Activated T-helper 2 cell treated with anti-CD3 and anti-CD28 coated beads, Interferon-gamma antibody, Interleukin-2, Interleukin-4, amounts not matched to agents 10 μg/mL and 5 μg/mL and 100 μg/mL, durations not matched to agents 14 hours and 24 hours and 36 hours (primary cell): ENCODE measurements around the gene CD1D. TPM values are rescaled to one million over a fixed set of nuclear protein-coding genes. Genes with fewer than 3 reads are reported as not detected.
"Not testable (repeated sequence)": the region's sequence is repeated elsewhere in the genome, so short reads cannot be mapped to it uniquely, and the experiment has no call there.

ENCODE experiments used
- DNase-seq: peaks from one replicate; pipeline ENCODE4 v3.0.0; 2021; ENCODE audit warnings: low spot score
- H3K27ac Mint-ChIP-seq: one replicate; pipeline ENCODE4 v1.8.0; 2021; ENCODE audit warnings: mixed read lengths
- H3K27me3 Mint-ChIP-seq: one replicate; pipeline ENCODE4 v1.8.0; 2021; ENCODE audit warnings: low read depth, mixed read lengths
- H3K36me3 Mint-ChIP-seq: one replicate; pipeline ENCODE4 v1.8.0; 2021; ENCODE audit warnings: low read depth, mixed read lengths
- H3K4me1 Mint-ChIP-seq: one replicate; pipeline ENCODE4 v1.8.0; 2021; ENCODE audit warnings: low read depth, mixed read lengths
- H3K4me3 Mint-ChIP-seq: one replicate; pipeline ENCODE4 v1.8.0; 2021; ENCODE audit warnings: low read depth, mild to moderate bottlenecking, moderate library complexity, mixed read lengths
- H3K9me3 Mint-ChIP-seq: one replicate; pipeline ENCODE4 v1.8.0; 2021; ENCODE audit warnings: mixed read lengths
- intact Hi-C: fragments of 100-400 bp; cut with micrococcal nuclease; formaldehyde crosslinking; loops from one replicate; pipeline ENCODE4 v1.15.1; 2023
- total RNA-seq: library from RNA; stranded (reverse); gene quantifications from 2 replicates; pipeline ENCODE4 v1.2.3, GENCODE V29; 2022

The CD1D gene
- total RNA-seq, 1 donor from 2014 or later: not detected

DNA sequence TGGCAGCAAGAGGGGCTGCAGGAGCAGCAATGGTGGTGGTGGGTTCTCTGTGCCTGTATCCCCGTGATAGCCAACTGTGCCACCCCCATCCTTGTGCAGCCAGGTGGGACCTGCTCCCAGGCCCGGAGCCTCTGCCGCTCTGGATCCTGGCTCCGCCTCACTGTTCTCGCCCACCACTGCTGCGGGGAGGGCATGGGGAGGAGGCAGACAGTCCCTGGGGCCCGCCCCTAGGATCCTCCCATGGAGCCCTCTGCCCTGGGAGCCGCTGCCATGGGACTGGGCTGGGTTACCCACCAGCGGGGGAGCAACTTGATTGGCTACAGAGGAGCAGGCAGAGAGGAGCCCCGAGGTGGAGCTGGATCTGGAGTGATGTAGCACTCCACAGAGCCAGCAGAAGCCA is 31.6 kb downstream of the CD1D start:
- H3K9me3 Mint-ChIP-seq: no peaks in the 10 kb centered on the region
- intact Hi-C loops: no loop called here
- no peak overlapping the region for H3K4me3 Mint-ChIP-seq
- no peak for DNase-seq
- H3K27me3 Mint-ChIP-seq: peaks cover 19% of the 10 kb centered on the region
- H3K4me1 Mint-ChIP-seq: no peaks in the 10 kb centered on the region
- no peak overlapping the region for H3K27ac Mint-ChIP-seq
- H3K36me3 Mint-ChIP-seq: no peaks in the 10 kb centered on the region

DNA sequence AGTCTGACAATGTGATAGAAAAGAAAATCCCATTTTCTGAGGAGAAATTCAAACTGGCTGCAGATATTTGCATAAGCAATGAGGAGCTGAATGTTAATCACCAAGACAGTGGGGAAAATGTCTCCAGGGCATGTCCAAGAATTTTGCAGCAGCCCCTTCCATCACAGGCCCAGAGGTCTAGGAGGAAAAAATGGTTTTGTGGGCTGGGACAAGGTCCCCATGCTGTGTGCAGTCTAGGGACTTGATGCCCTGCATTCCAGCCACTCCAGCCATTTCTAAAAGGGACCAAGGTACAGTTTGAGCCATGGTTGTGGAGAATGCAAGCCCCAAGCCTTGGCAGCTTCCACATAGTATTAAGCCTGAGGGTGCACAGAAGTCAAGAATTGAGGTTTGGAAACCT is 42.8 kb downstream of the CD1D start:
- DNase-seq, H3K27me3 Mint-ChIP-seq, H3K4me1 Mint-ChIP-seq, H3K36me3 Mint-ChIP-seq, H3K4me3 Mint-ChIP-seq, intact Hi-C loops, H3K27ac Mint-ChIP-seq: not testable (repeated sequence)
- H3K9me3 Mint-ChIP-seq: peaks cover 19% of the 10 kb centered on the region

- no peak overlapping the region for H3K4me3 Mint-ChIP-seq
- no peaks in the 10 kb centered on the region for H3K4me1 Mint-ChIP-seq
- no peak for DNase-seq
- intact Hi-C loops: no loop called here
- peaks cover 4% of the 10 kb centered on the region for H3K27me3 Mint-ChIP-seq
- H3K27ac Mint-ChIP-seq: no peak overlapping the region
- H3K9me3 Mint-ChIP-seq: peaks cover 10% of the 10 kb centered on the region
- no peaks in the 10 kb centered on the region for H3K36me3 Mint-ChIP-seq
These were observed 47.4 kb downstream of the CD1D start for GRCh38 chr1:158227904-158228623.

Other genes with a start within 250 kb of the CD1D start
- not detected in 2 replicates for gene KIRREL1, start 187.2 kb upstream of the CD1D start, total RNA-seq
- not detected in 2 replicates for gene CD1A, start 73.5 kb downstream of the CD1D start, total RNA-seq
- 0.46 TPM in 1 of 2 replicates, not detected in the other for gene CD1C, start 109.0 kb downstream of the CD1D start, total RNA-seq
- not detected in 2 replicates for gene CD1B, start 150.6 kb downstream of the CD1D start, total RNA-seq
- gene CD1E, start 173.0 kb downstream of the CD1D start, total RNA-seq: not detected in 2 replicates
- not detected in 2 replicates for gene OR10T2, start 218.6 kb downstream of the CD1D start, total RNA-seq
- not detected in 2 replicates for gene OR10K2, start 245.3 kb downstream of the CD1D start, total RNA-seq